ENCODE measurements around the gene MAVS.
A peak's percentile ranks its signal among the peaks of the same experiment; 100 is the strongest.
"Not testable (repeated sequence)": the region's sequence is repeated elsewhere in the genome, so short reads cannot be mapped to it uniquely, and the experiment has no call there.

MAVS gene

GRCh38 chr20:3814928-3815495 lies 31.6 kb upstream of the MAVS start:
- no peak overlapping the region for H3K4me3 ChIP-seq (ENCODE audit: low read depth, low read length)

- no peak overlapping the region for H3K4me3 ChIP-seq (ENCODE audit: low read depth, low read length)
Observed at GRCh38 chr20:3815703-3816315, 30.8 kb upstream of the MAVS start.

- H3K4me3 ChIP-seq (ENCODE audit: low read depth, low read length): no peak overlapping the region
Observed at GRCh38 chr20:3818155-3819151, 28.2 kb upstream of the MAVS start.

GRCh38 chr20:3819411-3820047 lies 27.1 kb upstream of the MAVS start:
- H3K4me3 ChIP-seq (ENCODE audit: low read depth, low read length): peak overlapping the region; percentile 93

GRCh38 chr20:3820048-3820900 lies 26.4 kb upstream of the MAVS start, which contains the start of gene AP5S1:
Gene AP5S1 (plus strand): TSS chr20:3820547. CDS start chr20:3822118, 1,571 bp downstream.
- H3K4me3 ChIP-seq (ENCODE audit: low read depth, low read length): peak within 1 kb of the TSS; percentile 93

GRCh38 chr20:3820901-3821727 lies 25.5 kb upstream of the MAVS start:
- peak overlapping the region; percentile 93 for H3K4me3 ChIP-seq (ENCODE audit: low read depth, low read length)

- no peak overlapping the region for H3K4me3 ChIP-seq (ENCODE audit: low read depth, low read length)
Observed at GRCh38 chr20:3821996-3822395, 24.6 kb upstream of the MAVS start.

- H3K4me3 ChIP-seq (ENCODE audit: low read depth, low read length): no peak overlapping the region
Observed at GRCh38 chr20:3823881-3824280, 22.8 kb upstream of the MAVS start.

- H3K4me3 ChIP-seq (ENCODE audit: low read depth, low read length): no peak overlapping the region
Observed at GRCh38 chr20:3825526-3825925, 21.1 kb upstream of the MAVS start.

GRCh38 chr20:3826420-3826819 lies 20.2 kb upstream of the MAVS start:
- no peak overlapping the region for H3K4me3 ChIP-seq (ENCODE audit: low read depth, low read length)

GRCh38 chr20:3828798-3829197 lies 17.8 kb upstream of the MAVS start:
- H3K4me3 ChIP-seq (ENCODE audit: low read depth, low read length): no peak overlapping the region

- not testable (repeated sequence) for H3K4me3 ChIP-seq (ENCODE audit: low read depth, low read length)
Observed at GRCh38 chr20:3829891-3830290, 16.7 kb upstream of the MAVS start.

- H3K4me3 ChIP-seq (ENCODE audit: low read depth, low read length): no peak overlapping the region
Observed at GRCh38 chr20:3836132-3836531, 10.5 kb upstream of the MAVS start.

- H3K4me3 ChIP-seq (ENCODE audit: low read depth, low read length): no peak overlapping the region
Observed at GRCh38 chr20:3839328-3839727, 7.3 kb upstream of the MAVS start.

- H3K4me3 ChIP-seq (ENCODE audit: low read depth, low read length): not testable (repeated sequence)
Observed at GRCh38 chr20:3840201-3840600, 6.4 kb upstream of the MAVS start.

GRCh38 chr20:3842348-3842930 lies 4.2 kb upstream of the MAVS start:
- no peak overlapping the region for H3K4me3 ChIP-seq (ENCODE audit: low read depth, low read length)

- no peak overlapping the region for H3K4me3 ChIP-seq (ENCODE audit: low read depth, low read length)
Observed at GRCh38 chr20:3843490-3843889, 3.1 kb upstream of the MAVS start.

- H3K4me3 ChIP-seq (ENCODE audit: low read depth, low read length): not testable (repeated sequence)
Observed at GRCh38 chr20:3843990-3844619, 2.5 kb upstream of the MAVS start.

- H3K4me3 ChIP-seq (ENCODE audit: low read depth, low read length): peak overlapping the region; percentile 82
Observed at GRCh38 chr20:3846378-3846739, 275 bp upstream of the MAVS start.

Data from iPS-11a (cell line).